GM12875 (cell line): ENCODE measurements around the gene SREBF1.

Source experiments
- H3K4me3 ChIP-seq: one replicate; pipeline ENCODE4 v1.5.1; 2011; ENCODE audit warnings: low read depth, low read length, control low read depth
- CTCF ChIP-seq: IDR thresholded peaks from 2 replicates; pipeline ENCODE4 v1.5.1; 2011; ENCODE audit warnings: low read depth, mild to moderate bottlenecking, control low read depth, inconsistent platforms, low read length, moderate library complexity, borderline replicate concordance; ENCODE audit not compliant: insufficient read depth

Gene SREBF1

GRCh38 chr17:17781591-17782496, 54.9 kb downstream of the SREBF1 start:
- H3K4me3 ChIP-seq: peak overlapping the region; percentile 50
- no peak for TF ChIP-seq CTCF

GRCh38 chr17:17780922-17781590, 55.7 kb downstream of the SREBF1 start:
- no peak overlapping the region for H3K4me3 ChIP-seq
- TF ChIP-seq CTCF: no peak

DNA sequence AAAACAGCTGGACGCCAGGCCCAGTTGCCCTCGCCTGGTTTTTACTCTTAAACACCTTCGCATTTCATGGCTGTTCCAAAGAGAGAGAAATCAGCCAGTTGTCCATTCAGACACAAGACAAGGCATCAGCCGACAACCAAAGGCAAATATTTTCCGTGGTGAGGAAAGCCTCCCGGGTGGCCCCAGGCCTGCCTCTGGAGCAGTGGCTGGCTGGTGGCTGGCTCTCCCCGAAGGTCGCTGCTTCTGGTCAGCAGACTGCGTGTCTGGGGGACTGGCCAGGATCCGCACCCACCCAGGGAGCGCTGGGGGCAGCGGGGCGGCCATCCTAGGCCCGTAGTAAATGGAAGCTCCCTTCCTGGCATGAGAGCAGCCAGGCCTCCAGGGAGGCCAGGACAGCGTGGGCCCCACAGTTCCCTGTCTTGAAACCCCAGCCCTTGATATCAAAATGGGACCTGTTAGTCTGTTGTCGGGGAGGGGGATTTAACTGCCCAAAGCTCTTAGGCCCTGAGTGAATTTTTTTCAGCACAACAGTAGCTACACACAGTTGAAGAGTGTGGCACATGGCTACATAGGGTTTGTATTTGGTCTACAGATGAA, 57.7 kb downstream of the SREBF1 start:
- H3K4me3 ChIP-seq: no peak overlapping the region
- TF ChIP-seq CTCF: no peak

- H3K4me3 ChIP-seq: no peak overlapping the region
- no peak for TF ChIP-seq CTCF
Measured at GRCh38 chr17:17778308-17779014, 58.3 kb downstream of the SREBF1 start.

DNA sequence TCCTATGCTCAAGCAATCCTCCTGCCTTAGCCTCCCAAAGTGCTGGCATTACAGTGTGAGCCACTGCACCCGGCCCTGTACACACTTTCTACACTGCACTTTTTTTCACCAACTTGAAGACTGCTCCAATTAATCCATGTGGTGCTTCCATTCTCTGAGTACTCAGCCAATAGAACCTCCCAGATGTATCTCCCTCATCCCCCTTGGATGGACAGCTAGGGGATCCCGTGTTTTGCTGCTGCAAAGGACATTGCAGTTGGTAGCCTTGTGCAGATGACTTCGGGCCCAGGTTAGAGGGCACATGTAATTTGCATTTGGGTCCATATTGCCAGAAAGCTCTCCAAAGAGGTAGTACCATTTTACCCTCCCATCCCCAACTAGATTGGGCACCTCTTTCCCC, 59.9 kb downstream of the SREBF1 start:
- no peak overlapping the region for H3K4me3 ChIP-seq
- TF ChIP-seq CTCF: no peak

- no peak overlapping the region for H3K4me3 ChIP-seq
- no peak for TF ChIP-seq CTCF
Measured at GRCh38 chr17:17774009-17774881, 62.5 kb downstream of the SREBF1 start.
